ENCODE results near the gene NELFCD.

The NELFCD gene

GRCh38 chr20:58990651-58991445 lies 9.8 kb downstream of the NELFCD start:
- Histone ChIP-seq H3K9ac (ENCODE audit: low read length) (no peak overlapping the region), H3K9me2 (replicated peaks; ENCODE audit: insufficient read depth, low read length) (no peaks in the 10 kb centered on the region), H3F3A (ENCODE audit: insufficient read depth) (peaks cover 38% of the 10 kb centered on the region), H4K20me1 (ENCODE audit: low read depth, low read length) (no peaks in the 10 kb centered on the region), H2AFZ (ENCODE audit: low read depth, low read length, severe bottlenecking) (no peak overlapping the region), H3K36me3 (ENCODE audit: low read length) (peaks cover 24% of the 10 kb centered on the region), H3K9me3 (ENCODE audit: insufficient read depth, low read length) (no peaks in the 10 kb centered on the region), H3K79me2 (ENCODE audit: insufficient read depth, low read length) (peaks cover 6% of the 10 kb centered on the region), H3K4me2 (ENCODE audit: low read depth, low read length, poor library complexity, severe bottlenecking) (no peak overlapping the region), H3K4me3 (ENCODE audit: insufficient read depth, low read length, poor library complexity, severe bottlenecking) (no peak overlapping the region), H3K27ac (ENCODE audit: low read depth, low read length) (no peak overlapping the region), H3K27me3 (ENCODE audit: low read length) (no peaks in the 10 kb centered on the region)
- TF ChIP-seq CTCF (IDR thresholded peaks at IDR 0.05; ENCODE audit: insufficient read depth, low read length, poor library complexity, severe bottlenecking): no peak

DNA sequence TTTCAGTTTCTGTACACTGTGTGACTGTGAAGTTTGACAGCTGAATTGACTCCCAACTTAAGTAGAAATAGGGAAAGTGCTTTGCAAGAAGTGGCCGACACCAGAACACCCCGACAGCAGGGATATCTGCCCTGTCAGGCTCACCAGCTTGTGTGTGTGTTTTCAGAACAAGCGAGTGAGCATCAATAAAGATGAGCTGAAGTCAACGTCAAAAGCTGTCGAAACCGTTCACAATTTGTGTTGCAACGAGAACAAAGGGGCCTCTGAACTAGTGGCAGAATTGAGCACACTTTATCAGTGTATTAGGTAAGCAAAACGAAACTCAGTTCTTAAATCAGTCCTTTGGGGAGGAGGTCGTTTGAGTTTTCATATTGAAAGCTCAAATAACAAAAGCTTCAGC lies 10.7 kb downstream of the NELFCD start:
- Histone ChIP-seq H4K20me1 (ENCODE audit: low read depth, low read length) (no peaks in the 10 kb centered on the region), H3K27ac (ENCODE audit: low read depth, low read length) (no peak overlapping the region), H3K79me2 (ENCODE audit: insufficient read depth, low read length) (no peaks in the 10 kb centered on the region), H3K27me3 (ENCODE audit: low read length) (no peaks in the 10 kb centered on the region), H3K9ac (ENCODE audit: low read length) (no peak overlapping the region), H3K36me3 (ENCODE audit: low read length) (peaks cover 28% of the 10 kb centered on the region), H3K9me3 (ENCODE audit: insufficient read depth, low read length) (no peaks in the 10 kb centered on the region), H2AFZ (ENCODE audit: low read depth, low read length, severe bottlenecking) (no peak overlapping the region), H3K4me3 (ENCODE audit: insufficient read depth, low read length, poor library complexity, severe bottlenecking) (no peak overlapping the region), H3K4me2 (ENCODE audit: low read depth, low read length, poor library complexity, severe bottlenecking) (no peak overlapping the region), H3F3A (ENCODE audit: insufficient read depth) (peaks cover 43% of the 10 kb centered on the region), H3K9me2 (replicated peaks; ENCODE audit: insufficient read depth, low read length) (no peaks in the 10 kb centered on the region)
- TF ChIP-seq EZH2phosphoT487 (conservative IDR thresholded peaks at IDR 0.05; ENCODE audit: low read length) (no peak), CTCF (IDR thresholded peaks at IDR 0.05; ENCODE audit: insufficient read depth, low read length, poor library complexity, severe bottlenecking) (no peak)

- no peak overlapping the region for H3K9ac ChIP-seq (ENCODE audit: low read length)
- no peaks in the 10 kb centered on the region for H3K9me3 ChIP-seq (ENCODE audit: insufficient read depth, low read length)
- H3K27ac ChIP-seq (ENCODE audit: low read depth, low read length): peak overlapping the region; percentile 3; the same call in 1 of the 2 replicates
- no peak overlapping the region for H3K4me2 ChIP-seq (ENCODE audit: low read depth, low read length, poor library complexity, severe bottlenecking)
- H3K27me3 ChIP-seq (ENCODE audit: low read length): no peaks in the 10 kb centered on the region
- TF ChIP-seq CTCF (IDR thresholded peaks at IDR 0.05; ENCODE audit: insufficient read depth, low read length, poor library complexity, severe bottlenecking) (no peak), EZH2phosphoT487 (conservative IDR thresholded peaks at IDR 0.05; ENCODE audit: low read length) (no peak)
- peaks cover 22% of the 10 kb centered on the region for H3K36me3 ChIP-seq (ENCODE audit: low read length)
- no peaks in the 10 kb centered on the region for H4K20me1 ChIP-seq (ENCODE audit: low read depth, low read length)
- H3K79me2 ChIP-seq (ENCODE audit: insufficient read depth, low read length): no peaks in the 10 kb centered on the region
- H3K9me2 ChIP-seq (replicated peaks; ENCODE audit: insufficient read depth, low read length): no peaks in the 10 kb centered on the region
- H3F3A ChIP-seq (ENCODE audit: insufficient read depth): peaks cover 43% of the 10 kb centered on the region
- no peak overlapping the region for H3K4me3 ChIP-seq (ENCODE audit: insufficient read depth, low read length, poor library complexity, severe bottlenecking)
- no peak overlapping the region for H2AFZ ChIP-seq (ENCODE audit: low read depth, low read length, severe bottlenecking)
Observed at GRCh38 chr20:58992911-58993310, 11.9 kb downstream of the NELFCD start.

All from SU-DHL-6 (cell line).